NCI-H2029 treated with DMSO at 0.1 percent for 48 hours (cell line): ENCODE results near the gene ANTXRL.
"Not testable (repeated sequence)": the region's sequence is repeated elsewhere in the genome, so short reads cannot be mapped to it uniquely, and the experiment has no call there.

Source experiments
- DNase-seq: peaks from one replicate; lab custom pipeline; 2025; lab: John Stamatoyannopoulos, UW

The ANTXRL gene

GRCh38 chr10:46273506-46274477 is 13.0 kb upstream of the ANTXRL start:
- DNase-seq: no peak

GRCh38 chr10:46277840-46278239 is 9.0 kb upstream of the ANTXRL start:
- no peak for DNase-seq

- DNase-seq: not testable (repeated sequence)
Observed at GRCh38 chr10:46282421-46282831, 4.4 kb upstream of the ANTXRL start.

GRCh38 chr10:46282842-46283574 is 3.8 kb upstream of the ANTXRL start:
- no peak for DNase-seq

GRCh38 chr10:46283580-46284285 is 3.1 kb upstream of the ANTXRL start:
- DNase-seq: no peak

GRCh38 chr10:46284286-46285229 is 2.2 kb upstream of the ANTXRL start:
- peak; percentile 4 for DNase-seq

- DNase-seq: no peak
Observed at GRCh38 chr10:46285300-46285699, 1.5 kb upstream of the ANTXRL start.

- no peak for DNase-seq
Observed at GRCh38 chr10:46285966-46286620, 704 bp upstream of the ANTXRL start.

- DNase-seq: no peak
Observed at GRCh38 chr10:46287846-46288477, 1.2 kb downstream of the ANTXRL start.

GRCh38 chr10:46288601-46289206 is 1.9 kb downstream of the ANTXRL start:
- DNase-seq: no peak

GRCh38 chr10:46289209-46289810 is 2.5 kb downstream of the ANTXRL start:
- DNase-seq: no peak

GRCh38 chr10:46290101-46290886 is 3.5 kb downstream of the ANTXRL start:
- DNase-seq: no peak

- DNase-seq: no peak
Observed at GRCh38 chr10:46291817-46292572, 5.2 kb downstream of the ANTXRL start.

- DNase-seq: no peak
Observed at GRCh38 chr10:46292573-46293023, 5.8 kb downstream of the ANTXRL start.

GRCh38 chr10:46293228-46293627 is 6.4 kb downstream of the ANTXRL start:
- no peak for DNase-seq

- no peak for DNase-seq
Observed at GRCh38 chr10:46293832-46294640, 7.2 kb downstream of the ANTXRL start.
